Nephron (organoid): Measurements from ENCODE around the gene ST8SIA1.

ENCODE experiments used
- H3K27ac Mint-ChIP-seq, 3 experiments: 2 replicates each; pipeline ENCODE4 v1.8.0; 2020; ENCODE audit warnings: mixed read lengths in 3 of 3, mild to moderate bottlenecking in 2 of 3, moderate library complexity in 1 of 3
- H3K27me3 Mint-ChIP-seq: 2 replicates; pipeline ENCODE4 v1.8.0; 2021; ENCODE audit warnings: low read depth, mild to moderate bottlenecking, moderate library complexity, mixed read lengths
- H3K36me3 Mint-ChIP-seq: 2 replicates; pipeline ENCODE4 v1.8.0; 2020; ENCODE audit warnings: low read depth, mixed read lengths
- H3K4me1 Mint-ChIP-seq: 2 replicates; pipeline ENCODE4 v1.8.0; 2020; ENCODE audit warnings: mixed read lengths
- H3K4me3 Mint-ChIP-seq, 3 experiments: 2 replicates each; pipeline ENCODE4 v1.8.0; 2020; ENCODE audit warnings: mild to moderate bottlenecking in 3 of 3, mixed read lengths in 3 of 3, moderate library complexity in 2 of 3
- H3K9me3 Mint-ChIP-seq: 2 replicates; pipeline ENCODE4 v1.8.0; 2020; ENCODE audit warnings: mixed read lengths
- CTCF ChIP-seq, 3 experiments: fragments of 200-600 bp; sonication (generic); IDR thresholded peaks; one replicate each; pipeline ENCODE4 v1.5.0; 2021; ENCODE audit warnings: antibody characterized with exemption in 3 of 3; ENCODE audit not compliant: unreplicated experiment in 3 of 3

Gene ST8SIA1

GRCh38 chr12:22312336-22312735 lies 22.2 kb downstream of the ST8SIA1 start:
- Mint-ChIP-seq H3K36me3 (peaks cover 15% of the 10 kb centered on the region), H3K9me3 (no peaks in the 10 kb centered on the region), H3K27me3 (no peaks in the 10 kb centered on the region), H3K27ac (peak overlapping the region in 2 of 3 experiments; percentile 26 to 58), H3K4me1 (peaks cover 15% of the 10 kb centered on the region), H3K4me3 (no peak overlapping the region)
- TF ChIP-seq CTCF (IDR thresholded peaks at IDR 0.05; ENCODE audit: unreplicated experiment in 3 of 3): no peak

- Mint-ChIP-seq H3K4me1 (peaks cover 15% of the 10 kb centered on the region), H3K4me3 (no peak overlapping the region), H3K27me3 (no peaks in the 10 kb centered on the region), H3K36me3 (peaks cover 20% of the 10 kb centered on the region), H3K9me3 (no peaks in the 10 kb centered on the region), H3K27ac (peak overlapping the region in 2 of 3 experiments; percentile 1 to 52)
- TF ChIP-seq CTCF (IDR thresholded peaks at IDR 0.05; ENCODE audit: unreplicated experiment in 3 of 3): no peak
Measured at GRCh38 chr12:22310709-22311108, 23.8 kb downstream of the ST8SIA1 start.

DNA sequence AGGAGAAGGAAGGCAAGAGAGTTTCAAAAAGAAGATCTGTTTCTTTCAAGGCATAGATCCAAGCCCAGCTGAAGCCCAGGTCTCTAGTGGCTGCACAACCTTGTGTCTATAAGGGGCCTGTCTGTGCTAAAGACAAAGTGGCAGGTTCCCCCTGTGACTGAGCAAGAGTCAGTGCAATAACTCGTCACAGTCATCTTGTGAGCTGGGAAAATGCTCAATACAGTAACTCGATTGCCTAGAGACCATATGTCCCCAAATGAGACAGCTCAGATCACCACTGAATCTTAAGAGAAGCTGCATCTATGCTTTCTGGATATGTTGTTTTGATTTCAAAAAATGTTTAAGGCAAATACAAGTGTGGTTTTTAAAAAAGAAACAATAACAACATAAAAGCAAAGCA lies 24.2 kb downstream of the ST8SIA1 start:
- Mint-ChIP-seq H3K4me3 (no peak overlapping the region), H3K27me3 (no peaks in the 10 kb centered on the region), H3K4me1 (peaks cover 15% of the 10 kb centered on the region), H3K27ac (peak overlapping the region; percentile 1 to 52 (median 17)), H3K36me3 (peaks cover 20% of the 10 kb centered on the region), H3K9me3 (no peaks in the 10 kb centered on the region)
- TF ChIP-seq CTCF (IDR thresholded peaks at IDR 0.05; ENCODE audit: unreplicated experiment in 3 of 3): no peak

GRCh38 chr12:22307811-22308210 lies 26.7 kb downstream of the ST8SIA1 start:
- no peak for TF ChIP-seq CTCF (IDR thresholded peaks at IDR 0.05; ENCODE audit: unreplicated experiment in 3 of 3)
- H3K27ac Mint-ChIP-seq: no peak overlapping the region
- H3K36me3 Mint-ChIP-seq: peaks cover 21% of the 10 kb centered on the region
- no peak overlapping the region for H3K4me3 Mint-ChIP-seq
- peaks cover 5% of the 10 kb centered on the region for H3K9me3 Mint-ChIP-seq
- no peaks in the 10 kb centered on the region for H3K27me3 Mint-ChIP-seq
- peaks cover 10% of the 10 kb centered on the region for H3K4me1 Mint-ChIP-seq

- H3K36me3 Mint-ChIP-seq: peaks cover 30% of the 10 kb centered on the region
- no peaks in the 10 kb centered on the region for H3K27me3 Mint-ChIP-seq
- peaks cover 5% of the 10 kb centered on the region for H3K4me1 Mint-ChIP-seq
- peaks cover 13% of the 10 kb centered on the region for H3K9me3 Mint-ChIP-seq
- no peak for TF ChIP-seq CTCF (IDR thresholded peaks at IDR 0.05; ENCODE audit: unreplicated experiment in 3 of 3)
- H3K4me3 Mint-ChIP-seq: no peak overlapping the region
- H3K27ac Mint-ChIP-seq: no peak overlapping the region
Measured at GRCh38 chr12:22306311-22306710, 28.2 kb downstream of the ST8SIA1 start.

DNA sequence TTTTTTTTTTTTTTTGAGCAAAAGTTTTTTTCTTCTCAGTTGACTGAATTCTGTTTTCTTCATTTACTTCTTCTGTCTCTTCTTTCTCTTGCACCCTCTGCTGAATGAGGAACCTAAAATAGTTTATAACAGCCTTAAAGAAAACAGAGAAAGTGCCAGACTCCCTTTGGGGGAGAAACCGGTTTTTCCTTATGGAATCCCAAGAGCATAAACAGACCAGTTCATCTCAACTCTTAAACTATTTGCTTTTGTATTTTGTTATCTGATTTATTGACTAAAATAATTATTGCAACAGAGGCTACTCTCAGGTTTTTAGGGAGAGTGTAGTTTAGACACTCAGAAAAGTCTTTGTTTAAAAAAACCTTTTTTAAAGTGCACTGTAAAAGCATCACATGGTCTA lies 30.2 kb downstream of the ST8SIA1 start:
- H3K9me3 Mint-ChIP-seq: peaks cover 18% of the 10 kb centered on the region
- H3K36me3 Mint-ChIP-seq: peaks cover 32% of the 10 kb centered on the region
- H3K27me3 Mint-ChIP-seq: no peaks in the 10 kb centered on the region
- no peak overlapping the region for H3K4me3 Mint-ChIP-seq
- TF ChIP-seq CTCF (IDR thresholded peaks at IDR 0.05; ENCODE audit: unreplicated experiment in 3 of 3): no peak
- H3K4me1 Mint-ChIP-seq: no peaks in the 10 kb centered on the region
- no peak overlapping the region for H3K27ac Mint-ChIP-seq
